ENCODE results near the gene COG2. TPM values are rescaled to one million over a fixed set of nuclear protein-coding genes. Genes with fewer than 3 reads are reported as not detected.

COG2 gene
- total and polyA plus RNA-seq, 2 of the 13 experiments (the other 11 are each of a cell fraction or from before 2014, with no cell fraction given): 16.8 to 36.3 TPM

DNA sequence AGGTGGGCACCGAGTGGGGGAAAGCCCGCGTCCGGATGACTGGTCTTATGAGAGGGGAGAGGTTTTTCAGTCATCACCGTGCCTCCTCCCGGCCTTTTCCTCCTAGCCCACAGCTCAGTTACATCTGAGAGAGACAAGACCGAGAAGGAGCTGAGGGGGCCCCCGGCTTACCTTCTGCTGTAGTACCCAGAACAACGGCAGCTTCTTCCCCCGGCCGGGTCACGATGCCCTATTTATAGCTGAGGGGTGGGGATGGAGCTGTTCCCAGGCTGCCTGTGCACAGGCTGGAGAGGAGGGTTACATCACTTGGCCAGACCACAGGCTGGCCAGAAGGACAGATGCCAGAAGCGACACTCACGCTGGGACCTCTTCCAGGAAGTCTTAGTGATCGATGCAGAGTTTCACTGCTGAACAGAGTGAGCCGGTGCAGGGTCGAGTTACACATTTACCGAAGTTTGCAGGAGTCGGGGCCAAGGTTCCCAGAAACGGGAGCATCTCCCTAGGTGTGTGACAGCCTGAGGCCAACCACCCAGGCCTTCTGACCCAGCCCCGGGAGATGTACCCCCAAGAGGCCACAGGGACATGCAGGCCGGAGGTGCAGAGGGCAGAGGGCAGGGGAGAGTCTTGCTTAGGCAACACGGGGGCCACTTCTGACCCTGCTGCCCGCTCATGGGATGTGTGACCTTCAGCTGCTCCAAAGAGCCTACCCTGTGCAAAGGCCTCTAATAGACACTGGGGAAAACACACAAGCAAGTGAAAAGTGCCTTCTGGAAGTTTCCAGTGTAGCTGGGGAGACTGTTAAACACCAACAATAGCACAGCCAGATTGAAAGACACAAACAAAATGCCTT lies 71.9 kb downstream of the COG2 start, which contains the start of gene AGT (continued):
- TF ChIP-seq, protein P1, sequence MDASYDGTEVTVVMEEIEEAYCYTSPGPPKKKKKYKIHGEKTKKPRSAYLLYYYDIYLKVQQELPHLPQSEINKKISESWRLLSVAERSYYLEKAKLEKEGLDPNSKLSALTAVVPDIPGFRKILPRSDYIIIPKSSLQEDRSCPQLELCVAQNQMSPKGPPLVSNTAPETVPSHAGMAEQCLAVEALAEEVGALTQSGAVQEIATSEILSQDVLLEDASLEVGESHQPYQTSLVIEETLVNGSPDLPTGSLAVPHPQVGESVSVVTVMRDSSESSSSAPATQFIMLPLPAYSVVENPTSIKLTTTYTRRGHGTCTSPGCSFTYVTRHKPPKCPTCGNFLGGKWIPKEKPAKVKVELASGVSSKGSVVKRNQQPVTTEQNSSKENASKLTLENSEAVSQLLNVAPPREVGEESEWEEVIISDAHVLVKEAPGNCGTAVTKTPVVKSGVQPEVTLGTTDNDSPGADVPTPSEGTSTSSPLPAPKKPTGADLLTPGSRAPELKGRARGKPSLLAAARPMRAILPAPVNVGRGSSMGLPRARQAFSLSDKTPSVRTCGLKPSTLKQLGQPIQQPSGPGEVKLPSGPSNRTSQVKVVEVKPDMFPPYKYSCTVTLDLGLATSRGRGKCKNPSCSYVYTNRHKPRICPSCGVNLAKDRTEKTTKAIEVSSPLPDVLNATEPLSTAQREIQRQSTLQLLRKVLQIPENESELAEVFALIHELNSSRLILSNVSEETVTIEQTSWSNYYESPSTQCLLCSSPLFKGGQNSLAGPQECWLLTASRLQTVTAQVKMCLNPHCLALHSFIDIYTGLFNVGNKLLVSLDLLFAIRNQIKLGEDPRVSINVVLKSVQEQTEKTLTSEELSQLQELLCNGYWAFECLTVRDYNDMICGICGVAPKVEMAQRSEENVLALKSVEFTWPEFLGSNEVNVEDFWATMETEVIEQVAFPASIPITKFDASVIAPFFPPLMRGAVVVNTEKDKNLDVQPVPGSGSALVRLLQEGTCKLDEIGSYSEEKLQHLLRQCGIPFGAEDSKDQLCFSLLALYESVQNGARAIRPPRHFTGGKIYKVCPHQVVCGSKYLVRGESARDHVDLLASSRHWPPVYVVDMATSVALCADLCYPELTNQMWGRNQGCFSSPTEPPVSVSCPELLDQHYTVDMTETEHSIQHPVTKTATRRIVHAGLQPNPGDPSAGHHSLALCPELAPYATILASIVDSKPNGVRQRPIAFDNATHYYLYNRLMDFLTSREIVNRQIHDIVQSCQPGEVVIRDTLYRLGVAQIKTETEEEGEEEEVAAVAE (CRISPR knock-in tag; IDR thresholded peaks at IDR 0.05; ENCODE audit: borderline replicate concordance): peak; percentile 81
- TF ChIP-seq ZNF766 (CRISPR knock-in tag; IDR thresholded peaks at IDR 0.05; ENCODE audit: borderline replicate concordance) (peak; percentile 81; the same call in 1 of the 2 replicates), KLF6 (CRISPR knock-in tag; IDR thresholded peaks at IDR 0.05) (peak; percentile 87), MATR3 (CRISPR knock-in tag; IDR thresholded peaks at IDR 0.05) (no peak), TOE1 (CRISPR knock-in tag; IDR thresholded peaks at IDR 0.05) (peak; percentile 91; the same call in 1 of the 2 replicates)
- TF ChIP-seq, protein P2, sequence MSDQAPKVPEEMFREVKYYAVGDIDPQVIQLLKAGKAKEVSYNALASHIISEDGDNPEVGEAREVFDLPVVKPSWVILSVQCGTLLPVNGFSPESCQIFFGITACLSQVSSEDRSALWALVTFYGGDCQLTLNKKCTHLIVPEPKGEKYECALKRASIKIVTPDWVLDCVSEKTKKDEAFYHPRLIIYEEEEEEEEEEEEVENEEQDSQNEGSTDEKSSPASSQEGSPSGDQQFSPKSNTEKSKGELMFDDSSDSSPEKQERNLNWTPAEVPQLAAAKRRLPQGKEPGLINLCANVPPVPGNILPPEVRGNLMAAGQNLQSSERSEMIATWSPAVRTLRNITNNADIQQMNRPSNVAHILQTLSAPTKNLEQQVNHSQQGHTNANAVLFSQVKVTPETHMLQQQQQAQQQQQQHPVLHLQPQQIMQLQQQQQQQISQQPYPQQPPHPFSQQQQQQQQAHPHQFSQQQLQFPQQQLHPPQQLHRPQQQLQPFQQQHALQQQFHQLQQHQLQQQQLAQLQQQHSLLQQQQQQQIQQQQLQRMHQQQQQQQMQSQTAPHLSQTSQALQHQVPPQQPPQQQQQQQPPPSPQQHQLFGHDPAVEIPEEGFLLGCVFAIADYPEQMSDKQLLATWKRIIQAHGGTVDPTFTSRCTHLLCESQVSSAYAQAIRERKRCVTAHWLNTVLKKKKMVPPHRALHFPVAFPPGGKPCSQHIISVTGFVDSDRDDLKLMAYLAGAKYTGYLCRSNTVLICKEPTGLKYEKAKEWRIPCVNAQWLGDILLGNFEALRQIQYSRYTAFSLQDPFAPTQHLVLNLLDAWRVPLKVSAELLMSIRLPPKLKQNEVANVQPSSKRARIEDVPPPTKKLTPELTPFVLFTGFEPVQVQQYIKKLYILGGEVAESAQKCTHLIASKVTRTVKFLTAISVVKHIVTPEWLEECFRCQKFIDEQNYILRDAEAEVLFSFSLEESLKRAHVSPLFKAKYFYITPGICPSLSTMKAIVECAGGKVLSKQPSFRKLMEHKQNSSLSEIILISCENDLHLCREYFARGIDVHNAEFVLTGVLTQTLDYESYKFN (CRISPR knock-in tag; conservative IDR thresholded peaks at IDR 0.05): peak; percentile 100
- TF ChIP-seq, protein P3, sequence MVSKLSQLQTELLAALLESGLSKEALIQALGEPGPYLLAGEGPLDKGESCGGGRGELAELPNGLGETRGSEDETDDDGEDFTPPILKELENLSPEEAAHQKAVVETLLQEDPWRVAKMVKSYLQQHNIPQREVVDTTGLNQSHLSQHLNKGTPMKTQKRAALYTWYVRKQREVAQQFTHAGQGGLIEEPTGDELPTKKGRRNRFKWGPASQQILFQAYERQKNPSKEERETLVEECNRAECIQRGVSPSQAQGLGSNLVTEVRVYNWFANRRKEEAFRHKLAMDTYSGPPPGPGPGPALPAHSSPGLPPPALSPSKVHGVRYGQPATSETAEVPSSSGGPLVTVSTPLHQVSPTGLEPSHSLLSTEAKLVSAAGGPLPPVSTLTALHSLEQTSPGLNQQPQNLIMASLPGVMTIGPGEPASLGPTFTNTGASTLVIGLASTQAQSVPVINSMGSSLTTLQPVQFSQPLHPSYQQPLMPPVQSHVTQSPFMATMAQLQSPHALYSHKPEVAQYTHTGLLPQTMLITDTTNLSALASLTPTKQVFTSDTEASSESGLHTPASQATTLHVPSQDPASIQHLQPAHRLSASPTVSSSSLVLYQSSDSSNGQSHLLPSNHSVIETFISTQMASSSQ (IDR thresholded peaks at IDR 0.05; ENCODE audit: low read depth): peak; percentile 95
- TF ChIP-seq, protein P3 (CRISPR knock-in tag; IDR thresholded peaks at IDR 0.05; ENCODE audit: borderline replicate concordance): peak; percentile 99
- TF ChIP-seq, protein P4, sequence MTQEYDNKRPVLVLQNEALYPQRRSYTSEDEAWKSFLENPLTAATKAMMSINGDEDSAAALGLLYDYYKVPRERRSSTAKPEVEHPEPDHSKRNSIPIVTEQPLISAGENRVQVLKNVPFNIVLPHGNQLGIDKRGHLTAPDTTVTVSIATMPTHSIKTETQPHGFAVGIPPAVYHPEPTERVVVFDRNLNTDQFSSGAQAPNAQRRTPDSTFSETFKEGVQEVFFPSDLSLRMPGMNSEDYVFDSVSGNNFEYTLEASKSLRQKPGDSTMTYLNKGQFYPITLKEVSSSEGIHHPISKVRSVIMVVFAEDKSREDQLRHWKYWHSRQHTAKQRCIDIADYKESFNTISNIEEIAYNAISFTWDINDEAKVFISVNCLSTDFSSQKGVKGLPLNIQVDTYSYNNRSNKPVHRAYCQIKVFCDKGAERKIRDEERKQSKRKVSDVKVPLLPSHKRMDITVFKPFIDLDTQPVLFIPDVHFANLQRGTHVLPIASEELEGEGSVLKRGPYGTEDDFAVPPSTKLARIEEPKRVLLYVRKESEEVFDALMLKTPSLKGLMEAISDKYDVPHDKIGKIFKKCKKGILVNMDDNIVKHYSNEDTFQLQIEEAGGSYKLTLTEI (CRISPR knock-in tag; conservative IDR thresholded peaks at IDR 0.05): no peak
- TF ChIP-seq, protein P5, sequence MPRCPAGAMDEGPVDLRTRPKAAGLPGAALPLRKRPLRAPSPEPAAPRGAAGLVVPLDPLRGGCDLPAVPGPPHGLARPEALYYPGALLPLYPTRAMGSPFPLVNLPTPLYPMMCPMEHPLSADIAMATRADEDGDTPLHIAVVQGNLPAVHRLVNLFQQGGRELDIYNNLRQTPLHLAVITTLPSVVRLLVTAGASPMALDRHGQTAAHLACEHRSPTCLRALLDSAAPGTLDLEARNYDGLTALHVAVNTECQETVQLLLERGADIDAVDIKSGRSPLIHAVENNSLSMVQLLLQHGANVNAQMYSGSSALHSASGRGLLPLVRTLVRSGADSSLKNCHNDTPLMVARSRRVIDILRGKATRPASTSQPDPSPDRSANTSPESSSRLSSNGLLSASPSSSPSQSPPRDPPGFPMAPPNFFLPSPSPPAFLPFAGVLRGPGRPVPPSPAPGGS (CRISPR knock-in tag; IDR thresholded peaks at IDR 0.05): peak; percentile 66; the same call in 1 of the 2 replicates
- TF ChIP-seq, protein P6, sequence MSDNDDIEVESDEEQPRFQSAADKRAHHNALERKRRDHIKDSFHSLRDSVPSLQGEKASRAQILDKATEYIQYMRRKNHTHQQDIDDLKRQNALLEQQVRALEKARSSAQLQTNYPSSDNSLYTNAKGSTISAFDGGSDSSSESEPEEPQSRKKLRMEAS (IDR thresholded peaks at IDR 0.05): no peak
